GM12872 (cell line): ENCODE results near the gene LMBRD2.

Experiments
- TF ChIP-seq, protein P1 (sequence below): IDR thresholded peaks from 3 replicates; pipeline ENCODE4 v1.5.1; 2011; ENCODE audit warnings: low read depth, mild to moderate bottlenecking, low read length, moderate library complexity; ENCODE audit not compliant: insufficient read depth

Gene LMBRD2

DNA sequence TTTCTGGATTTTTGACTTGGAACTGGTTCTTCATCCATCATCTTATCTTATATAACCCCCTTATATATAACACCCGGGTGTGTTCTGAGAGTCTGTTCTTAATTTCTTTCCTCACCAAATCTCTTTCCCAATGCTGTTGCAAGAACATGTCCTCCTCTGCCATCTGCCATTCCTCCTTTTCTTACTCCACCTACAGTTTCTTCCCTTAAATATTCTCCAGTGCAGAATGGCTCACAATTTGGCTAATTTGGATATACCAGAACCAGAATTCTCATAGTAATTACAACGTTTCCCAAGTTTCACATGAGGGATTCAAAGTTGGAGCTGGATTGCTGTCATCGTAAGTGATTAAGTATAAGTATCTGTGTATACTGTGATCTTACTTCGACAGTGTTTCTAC, 28.3 kb upstream of the LMBRD2 start:
- TF ChIP-seq, protein P1, sequence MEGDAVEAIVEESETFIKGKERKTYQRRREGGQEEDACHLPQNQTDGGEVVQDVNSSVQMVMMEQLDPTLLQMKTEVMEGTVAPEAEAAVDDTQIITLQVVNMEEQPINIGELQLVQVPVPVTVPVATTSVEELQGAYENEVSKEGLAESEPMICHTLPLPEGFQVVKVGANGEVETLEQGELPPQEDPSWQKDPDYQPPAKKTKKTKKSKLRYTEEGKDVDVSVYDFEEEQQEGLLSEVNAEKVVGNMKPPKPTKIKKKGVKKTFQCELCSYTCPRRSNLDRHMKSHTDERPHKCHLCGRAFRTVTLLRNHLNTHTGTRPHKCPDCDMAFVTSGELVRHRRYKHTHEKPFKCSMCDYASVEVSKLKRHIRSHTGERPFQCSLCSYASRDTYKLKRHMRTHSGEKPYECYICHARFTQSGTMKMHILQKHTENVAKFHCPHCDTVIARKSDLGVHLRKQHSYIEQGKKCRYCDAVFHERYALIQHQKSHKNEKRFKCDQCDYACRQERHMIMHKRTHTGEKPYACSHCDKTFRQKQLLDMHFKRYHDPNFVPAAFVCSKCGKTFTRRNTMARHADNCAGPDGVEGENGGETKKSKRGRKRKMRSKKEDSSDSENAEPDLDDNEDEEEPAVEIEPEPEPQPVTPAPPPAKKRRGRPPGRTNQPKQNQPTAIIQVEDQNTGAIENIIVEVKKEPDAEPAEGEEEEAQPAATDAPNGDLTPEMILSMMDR, result no peak

DNA sequence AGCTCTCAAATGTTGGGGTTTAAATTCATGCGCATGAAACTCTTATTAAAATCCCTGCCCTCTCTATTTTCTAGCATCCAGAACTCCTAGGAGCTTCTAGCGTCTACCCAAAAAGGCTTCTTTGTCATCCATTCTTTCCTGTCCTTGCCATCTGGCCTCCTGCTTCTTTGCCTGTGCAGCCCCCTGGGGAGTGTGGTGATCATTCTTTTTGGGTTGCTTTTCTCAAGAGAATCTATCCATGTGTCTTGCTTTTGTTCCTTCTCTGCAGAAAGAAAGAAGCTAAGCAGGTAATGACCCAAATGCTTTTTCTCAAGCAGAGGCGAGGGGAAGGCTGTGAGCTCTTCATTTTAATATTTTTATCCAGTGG, 26.8 kb upstream of the LMBRD2 start:
- TF ChIP-seq, protein P1, result no peak

DNA sequence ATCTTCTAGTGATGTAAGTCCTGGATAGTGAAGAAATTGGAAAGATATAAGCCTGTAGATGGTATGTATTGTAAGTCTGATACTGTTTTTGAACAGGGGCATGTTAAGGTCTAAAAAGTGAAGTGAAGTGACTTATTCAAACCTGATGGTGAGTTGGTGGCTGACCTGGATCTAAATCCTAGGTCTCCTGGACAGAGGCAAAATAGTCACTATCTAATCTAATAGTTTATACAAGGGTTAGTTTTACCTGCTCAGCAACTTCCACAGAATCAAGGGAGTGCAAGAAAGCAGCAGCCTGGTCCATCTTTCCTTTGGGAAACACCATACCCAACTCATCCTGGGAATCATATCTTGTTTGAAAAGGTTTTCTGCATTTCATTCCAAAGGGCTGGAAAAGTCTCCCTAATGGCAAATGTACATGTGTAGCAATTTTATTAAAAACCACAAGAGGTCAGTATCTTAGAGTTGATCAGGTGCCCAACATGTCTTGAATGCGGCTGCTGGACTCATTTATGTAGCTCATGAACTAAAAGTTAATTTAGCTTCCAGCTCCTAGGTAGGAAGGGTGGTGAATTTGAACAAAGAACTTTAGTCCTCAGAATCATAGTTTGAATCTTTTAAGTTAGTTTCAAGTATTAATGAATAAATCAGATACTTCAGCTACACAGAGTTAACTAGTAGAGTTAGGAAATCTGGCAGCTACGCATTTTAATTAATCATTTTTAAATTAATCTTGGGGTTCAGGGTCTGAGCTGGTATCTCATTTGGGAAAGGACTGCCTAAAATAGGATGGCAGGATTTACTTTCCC, 26.2 kb upstream of the LMBRD2 start:
- TF ChIP-seq, protein P1, result peak; percentile 48

DNA sequence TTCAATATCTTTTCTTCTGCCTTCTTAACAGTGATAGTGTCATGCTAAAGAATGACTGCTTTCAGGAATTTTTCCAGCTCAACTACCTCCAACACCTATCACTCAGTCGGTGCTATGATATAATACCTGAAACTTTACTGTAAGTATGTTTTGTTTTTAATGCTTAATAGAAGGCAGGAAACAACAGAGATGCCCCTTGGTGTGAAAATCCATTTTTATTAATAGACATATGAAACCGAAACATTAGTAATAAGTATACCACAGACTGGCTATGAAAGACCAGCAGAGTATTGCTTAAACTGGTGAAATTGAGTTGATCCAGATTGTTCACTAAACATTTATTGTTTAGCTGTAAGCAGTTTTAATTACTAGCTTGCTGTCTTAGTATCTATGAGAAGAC, 25.5 kb upstream of the LMBRD2 start:
- TF ChIP-seq, protein P1, result no peak

DNA sequence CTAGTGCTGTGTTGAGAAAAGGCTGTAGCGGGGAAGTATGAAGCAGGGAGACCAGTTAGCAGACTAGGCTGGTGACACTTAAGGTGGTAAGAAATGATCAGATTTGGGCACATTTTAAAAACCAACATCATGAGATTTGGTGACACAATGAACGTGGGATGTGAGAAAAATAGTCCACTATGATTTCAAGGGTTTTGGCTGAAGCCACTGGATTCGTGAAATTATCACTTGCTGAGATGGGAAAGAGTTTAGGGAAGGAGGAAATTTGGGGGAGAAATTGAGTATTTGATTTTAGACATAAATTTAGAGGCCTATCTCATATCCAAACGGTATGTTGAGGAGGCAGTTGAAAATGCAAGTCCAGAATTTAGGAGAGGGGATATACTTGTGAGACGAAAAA, 23.4 kb upstream of the LMBRD2 start:
- TF ChIP-seq, protein P1, result no peak

DNA sequence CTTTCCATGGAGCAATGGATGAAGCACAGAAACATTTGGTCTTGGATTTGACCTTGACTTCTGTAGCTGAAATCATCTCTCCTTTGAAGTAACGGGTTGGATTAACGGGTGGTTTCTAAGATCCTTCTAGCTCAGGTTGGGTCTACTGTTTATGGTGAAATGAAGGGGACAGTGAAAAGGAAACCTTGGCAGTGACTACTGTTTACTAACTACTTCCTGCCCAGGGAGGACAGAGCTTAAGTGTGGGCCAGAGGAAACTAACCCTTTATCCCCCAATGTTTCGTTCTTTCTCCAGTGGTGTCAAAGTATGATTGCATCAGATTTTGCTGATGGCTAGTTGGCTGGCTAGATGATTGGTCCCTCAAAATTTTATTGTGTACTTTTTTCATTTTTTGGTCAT, 22.4 kb upstream of the LMBRD2 start:
- TF ChIP-seq, protein P1, result no peak

DNA sequence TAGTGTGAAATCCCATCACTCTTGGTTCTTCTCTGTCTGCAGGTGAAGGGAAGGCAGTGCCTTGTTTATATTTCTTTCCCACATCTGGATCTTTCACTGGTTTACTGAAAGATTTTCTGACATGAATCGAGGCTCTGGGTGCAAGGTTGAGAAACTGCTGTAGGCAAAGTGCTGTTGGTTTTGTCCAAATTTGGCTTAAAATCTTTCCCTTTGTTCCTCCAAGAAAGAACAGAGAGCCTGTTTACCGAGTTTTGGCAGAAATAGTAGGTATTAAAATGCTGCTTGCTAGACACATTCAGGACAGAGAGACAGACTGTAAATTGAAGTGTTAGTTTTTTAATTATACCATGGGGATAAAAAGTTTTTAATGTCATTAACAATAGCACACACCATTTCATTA, 21.7 kb upstream of the LMBRD2 start:
- TF ChIP-seq, protein P1, result no peak

DNA sequence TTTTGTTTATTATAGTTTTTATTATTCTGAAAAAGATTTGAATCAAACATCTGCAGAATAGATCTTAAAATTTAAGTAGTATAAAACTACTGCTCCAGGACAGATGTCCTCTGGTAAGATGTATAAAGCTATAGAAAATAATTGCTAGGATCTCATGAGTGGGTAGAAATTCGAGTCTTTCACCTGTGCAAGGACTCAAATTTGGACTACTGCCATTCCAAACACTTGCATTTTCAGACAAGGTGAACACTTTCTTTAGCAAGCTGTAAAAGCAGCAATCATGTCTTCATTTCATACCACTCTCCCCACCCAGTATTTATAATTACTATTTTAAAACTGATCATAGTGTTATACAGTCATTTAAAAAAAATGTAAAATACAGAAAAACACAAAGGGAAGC, 20.9 kb upstream of the LMBRD2 start:
- TF ChIP-seq, protein P1, result no peak
